PC-3 (cell line): ENCODE measurements around the gene RAD51D. TPM values are rescaled to one million over a fixed set of nuclear protein-coding genes. Genes with fewer than 3 reads are reported as not detected.

Experiments used
- ATAC-seq: fragments of 200-7000 bp; cut with Tn5 transposase; 2 replicates; pipeline ENCODE4 v1.9.1; 2020; ENCODE audit warnings: mild to moderate bottlenecking, moderate library complexity
- BruUV-seq: library from RNA; stranded (reverse); fragments of 400-500 nt; replicated peaks from 2 replicates; lab custom pipeline; 2021; lab: Mats Ljungman, UMichigan
- CTCF ChIA-PET: fragments of 300-600 bp; sonication (Branson Sonifier 250); formaldehyde crosslinking; loops from one replicate; lab custom pipeline; 2022; ENCODE audit warnings: antibody characterized with exemption; lab: Charles Lee
- POLR2A ChIA-PET: fragments of 300-600 bp; sonication (Branson Sonifier 250); formaldehyde crosslinking; loops from one replicate; lab custom pipeline; 2022; ENCODE audit warnings: antibody characterized with exemption; ENCODE audit not compliant: unreplicated experiment; lab: Charles Lee
- DNase-seq: peaks from one replicate; pipeline ENCODE4 v3.0.0-alpha.2; 2015
- H2AFZ ChIP-seq: fragments of 300-600 bp; sonication (generic); 2 replicates; pipeline ENCODE4 v1.6.0; 2016; ENCODE audit warnings: antibody characterized with exemption, low read length
- H3F3A ChIP-seq: fragments of 300-600 bp; sonication (generic); one replicate; pipeline ENCODE4 v1.6.0; 2017; ENCODE audit warnings: antibody characterized with exemption, low read length, control low read depth, mild to moderate bottlenecking; ENCODE audit not compliant: unreplicated experiment
- H3K27ac ChIP-seq: fragments of 300-600 bp; sonication (generic); 2 replicates; pipeline ENCODE4 v1.5.1; 2016; ENCODE audit warnings: mild to moderate bottlenecking, low read length
- H3K27me3 ChIP-seq: fragments of 300-600 bp; sonication (generic); 2 replicates; pipeline ENCODE4 v1.6.1; 2016; ENCODE audit warnings: low read length, mixed read lengths
- H3K36me3 ChIP-seq: fragments of 300-600 bp; sonication (generic); 2 replicates; pipeline ENCODE4 v1.6.1; 2016; ENCODE audit warnings: low read depth, mixed run types, low read length, mixed read lengths
- H3K4me1 ChIP-seq: fragments of 300-600 bp; sonication (generic); 2 replicates; pipeline ENCODE4 v1.5.1; 2016; ENCODE audit warnings: low read length; ENCODE audit not compliant: insufficient read depth
- H3K4me2 ChIP-seq: fragments of 300-600 bp; sonication (generic); 2 replicates; pipeline ENCODE4 v1.6.0; 2016; ENCODE audit warnings: low read length
- H3K4me3 ChIP-seq: fragments of 300-600 bp; sonication (generic); 2 replicates; pipeline ENCODE4 v1.5.1; 2016; ENCODE audit warnings: mild to moderate bottlenecking, low read length, mixed read lengths
- H3K79me2 ChIP-seq: fragments of 300-600 bp; sonication (generic); 2 replicates; pipeline ENCODE4 v1.6.1; 2017; ENCODE audit warnings: low read length, mixed read lengths
- H3K9ac ChIP-seq: fragments of 300-600 bp; sonication (generic); 2 replicates; pipeline ENCODE4 v1.6.0; 2016; ENCODE audit warnings: mild to moderate bottlenecking, low read length
- H3K9me2 ChIP-seq: fragments of 300-600 bp; sonication (generic); replicated peaks from 2 replicates; pipeline ENCODE4 v1.6.1; 2016; ENCODE audit warnings: mixed run types, low read length, mixed read lengths
- H3K9me3 ChIP-seq: fragments of 300-600 bp; sonication (generic); 2 replicates; pipeline ENCODE4 v1.6.1; 2016; ENCODE audit warnings: low read length, mixed read lengths
- H4K20me1 ChIP-seq: fragments of 300-600 bp; sonication (generic); 2 replicates; pipeline ENCODE4 v1.6.1; 2016; ENCODE audit warnings: low read length, mixed read lengths
- EZH2 ChIP-seq: fragments of 300-600 bp; sonication (generic); IDR thresholded peaks from one replicate; pipeline ENCODE4 v1.6.1; 2017; ENCODE audit warnings: antibody characterized with exemption, mild to moderate bottlenecking, low read length; ENCODE audit not compliant: unreplicated experiment
- EZH2phosphoT487 ChIP-seq: fragments of 300-600 bp; sonication (generic); IDR thresholded peaks from 2 replicates; pipeline ENCODE4 v1.6.1; 2018; ENCODE audit warnings: mild to moderate bottlenecking, antibody characterized with exemption, low read length, borderline replicate concordance
- intact Hi-C: fragments of 100-400 bp; cut with micrococcal nuclease; formaldehyde crosslinking; loops from 2 replicates; pipeline ENCODE4 v1.9.0; 2023
- total RNA-seq: library from RNA; depleted of rRNA; stranded (reverse); fragments of >200 nt; gene quantifications from 2 replicates; pipeline ENCODE4 v1.2.3, GENCODE V29; 2014
- TF ChIP-seq, protein P1 (sequence below): fragments of 300-600 bp; sonication (generic); conservative IDR thresholded peaks from 2 replicates; pipeline ENCODE4 v1.5.1; 2017; ENCODE audit warnings: antibody characterized with exemption, low read depth, mild to moderate bottlenecking, low read length

The RAD51D gene
- total RNA-seq, 1 experiment from 2014 or later = 10.7 TPM

DNA sequence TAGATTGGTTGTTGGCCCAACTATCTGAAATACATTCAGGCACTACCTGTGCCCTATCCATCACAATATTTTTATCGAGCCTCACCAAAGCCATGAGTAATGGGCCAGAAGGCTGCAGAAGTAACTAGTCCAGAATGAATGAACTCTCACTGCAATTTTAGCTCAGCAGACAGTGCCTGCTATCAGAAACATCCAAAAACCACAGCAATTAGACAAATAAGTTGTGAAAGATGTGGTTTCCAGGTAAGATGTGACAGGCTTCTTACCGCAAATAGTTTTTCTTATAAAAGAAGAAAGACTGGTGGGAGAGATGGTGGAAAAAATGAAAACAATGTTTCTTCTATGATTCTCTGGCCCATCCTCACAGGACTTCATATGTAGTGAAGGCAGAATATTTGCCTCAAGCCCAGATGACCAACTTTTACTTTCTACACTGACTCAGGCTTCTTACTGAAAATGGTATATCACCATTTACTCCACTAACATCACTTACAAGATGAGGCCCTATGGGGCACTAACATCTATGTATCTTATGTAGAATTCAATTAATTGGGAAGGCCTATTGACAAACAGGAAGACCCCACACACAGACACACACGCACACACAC lies 46.4 kb downstream of the RAD51D start:
- ATAC-seq = no peak
- Histone ChIP-seq H2AFZ (no peak overlapping the region), H3K27ac (peak overlapping the region; percentile 77), H3K9ac (0 out of 2 replicates have a peak overlapping the region, but pooled peaks have one; percentile 4), H3K4me2 (no peak overlapping the region), H3K27me3 (no peaks in the 10 kb centered on the region), H3K9me3 (no peaks in the 10 kb centered on the region), H3K9me2 (no peaks in the 10 kb centered on the region), H3F3A (no peaks in the 10 kb centered on the region), H3K4me1 (peaks cover 35% of the 10 kb centered on the region), H3K4me3 (no peak overlapping the region), H3K36me3 (peaks cover 17% of the 10 kb centered on the region), H4K20me1 (no peaks in the 10 kb centered on the region), H3K79me2 (peaks cover 98% of the 10 kb centered on the region)
- intact Hi-C loops = no loop called here
- POLR2A ChIA-PET = no interaction called here
- CTCF ChIA-PET = no interaction called here
- no TSS peak for BruUV-seq
- no peak for DNase-seq
- TF ChIP-seq EZH2phosphoT487 = no peak
- no peak for TF ChIP-seq EZH2
- TF ChIP-seq, protein P1, sequence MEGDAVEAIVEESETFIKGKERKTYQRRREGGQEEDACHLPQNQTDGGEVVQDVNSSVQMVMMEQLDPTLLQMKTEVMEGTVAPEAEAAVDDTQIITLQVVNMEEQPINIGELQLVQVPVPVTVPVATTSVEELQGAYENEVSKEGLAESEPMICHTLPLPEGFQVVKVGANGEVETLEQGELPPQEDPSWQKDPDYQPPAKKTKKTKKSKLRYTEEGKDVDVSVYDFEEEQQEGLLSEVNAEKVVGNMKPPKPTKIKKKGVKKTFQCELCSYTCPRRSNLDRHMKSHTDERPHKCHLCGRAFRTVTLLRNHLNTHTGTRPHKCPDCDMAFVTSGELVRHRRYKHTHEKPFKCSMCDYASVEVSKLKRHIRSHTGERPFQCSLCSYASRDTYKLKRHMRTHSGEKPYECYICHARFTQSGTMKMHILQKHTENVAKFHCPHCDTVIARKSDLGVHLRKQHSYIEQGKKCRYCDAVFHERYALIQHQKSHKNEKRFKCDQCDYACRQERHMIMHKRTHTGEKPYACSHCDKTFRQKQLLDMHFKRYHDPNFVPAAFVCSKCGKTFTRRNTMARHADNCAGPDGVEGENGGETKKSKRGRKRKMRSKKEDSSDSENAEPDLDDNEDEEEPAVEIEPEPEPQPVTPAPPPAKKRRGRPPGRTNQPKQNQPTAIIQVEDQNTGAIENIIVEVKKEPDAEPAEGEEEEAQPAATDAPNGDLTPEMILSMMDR = no peak

DNA sequence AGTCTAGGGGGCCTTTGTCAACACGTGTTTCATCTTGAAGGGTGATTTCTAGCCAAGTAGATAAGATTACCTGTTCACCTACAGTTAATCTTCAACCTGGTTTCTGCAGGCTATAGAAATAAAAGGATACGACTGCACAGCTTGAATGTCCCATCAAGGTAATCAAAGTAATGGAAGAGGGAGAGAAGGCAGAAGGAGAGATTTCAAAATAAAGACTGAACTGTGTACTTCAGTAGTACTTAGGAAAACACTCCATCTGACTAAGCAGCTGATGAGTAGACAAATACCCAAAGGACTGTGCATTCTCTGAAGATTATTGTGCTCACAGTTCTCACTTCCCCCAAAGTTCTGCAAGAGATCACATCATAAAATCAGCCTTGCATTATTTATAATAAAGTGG lies 50.3 kb downstream of the RAD51D start:
- CTCF ChIA-PET = no interaction called here

DNA sequence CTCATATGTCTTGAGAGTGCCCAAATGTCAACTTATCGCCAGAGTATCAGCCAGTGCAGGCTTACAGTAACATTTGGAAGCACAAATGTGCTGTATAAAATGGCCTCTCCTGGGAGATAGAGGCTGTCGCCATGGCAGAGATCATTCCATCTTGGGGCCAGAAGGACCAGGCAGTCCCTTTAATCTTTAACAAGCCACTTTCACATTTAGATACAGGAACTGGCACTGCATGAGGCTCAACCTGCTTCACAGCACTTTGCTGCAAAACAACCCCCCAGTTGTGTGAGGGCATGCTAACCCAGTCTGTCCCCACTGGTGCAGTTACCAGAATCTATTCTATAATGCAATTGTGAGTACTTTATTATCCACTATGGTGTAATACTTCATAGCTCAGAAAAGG lies 51.4 kb downstream of the RAD51D start:
- Histone ChIP-seq H2AFZ (no peak overlapping the region), H3K9me2 (no peaks in the 10 kb centered on the region), H3K9me3 (no peaks in the 10 kb centered on the region), H3K4me1 (peaks cover 19% of the 10 kb centered on the region), H3K36me3 (peaks cover 16% of the 10 kb centered on the region), H3K4me2 (no peak overlapping the region), H3K9ac (no peak overlapping the region), H3K27ac (no peak overlapping the region), H3F3A (peaks cover 8% of the 10 kb centered on the region), H3K27me3 (no peaks in the 10 kb centered on the region), H3K4me3 (no peak overlapping the region), H4K20me1 (no peaks in the 10 kb centered on the region), H3K79me2 (peaks cover 88% of the 10 kb centered on the region)
- DNase-seq (no peak), ATAC-seq (no peak)
- intact Hi-C loops = no loop called here
- ChIA-PET POLR2A (interaction anchor here (0.6 kb wide), 1 partner anchor 20 kb away, joined by 3 read pairs; no protein-coding TSS in a partner anchor), CTCF (no interaction called here)
- BruUV-seq = no TSS peak
- TF ChIP-seq, protein P1 = no peak
- TF ChIP-seq EZH2phosphoT487 (no peak), EZH2 (no peak)

More for the DNA sequence above, 50.3 kb downstream of the RAD51D start:
- H3K79me2 ChIP-seq = peaks cover 97% of the 10 kb centered on the region
- no peaks in the 10 kb centered on the region for H3K9me3 ChIP-seq
- TF ChIP-seq EZH2phosphoT487 (no peak), EZH2 (no peak)
- TF ChIP-seq, protein P1 = no peak
- peaks cover 23% of the 10 kb centered on the region for H3K4me1 ChIP-seq
- H3K9ac ChIP-seq = no peak overlapping the region
- peaks cover 2% of the 10 kb centered on the region for H3F3A ChIP-seq
- H4K20me1 ChIP-seq = no peaks in the 10 kb centered on the region
- H2AFZ ChIP-seq = no peak overlapping the region
- intact Hi-C loops = no loop called here
- H3K4me3 ChIP-seq = no peak overlapping the region
- ATAC-seq (no peak), DNase-seq (no peak)
- H3K9me2 ChIP-seq = no peaks in the 10 kb centered on the region
- no peak overlapping the region for H3K27ac ChIP-seq
- H3K27me3 ChIP-seq = no peaks in the 10 kb centered on the region
- peaks cover 16% of the 10 kb centered on the region for H3K36me3 ChIP-seq
- BruUV-seq = no TSS peak
- POLR2A ChIA-PET = no interaction called here
- no peak overlapping the region for H3K4me2 ChIP-seq
